ENCODE results near the gene RGS9.

- TF ChIP-seq EP300 (IDR thresholded peaks at IDR 0.05) (no peak), CTCF (IDR thresholded peaks at IDR 0.05) (no peak), POLR2A (IDR thresholded peaks at IDR 0.05) (no peak)
These were observed 33.7 kb downstream of the RGS9 start for GRCh38 chr17:65170839-65171238.

Data from stomach (tissue), 4 donors.